ENCODE data around the gene SLC35E1. TPM values are rescaled to one million over a fixed set of nuclear protein-coding genes. Genes with fewer than 3 reads are reported as not detected.
A peak's percentile ranks its signal among the peaks of the same experiment; 100 is the strongest.

Gene SLC35E1
- total and polyA plus RNA-seq, 10 donors: 13.2 to 36.6 (median 29.9) TPM

GRCh38 chr19:16595097-16595496 is 22.9 kb upstream of the SLC35E1 start:
- intact Hi-C loops (cut with DNase I; ENCODE audit: low total_unique reads): no loop called here
- Histone ChIP-seq H3K27me3 (replicated peaks in 1 of 7) (no peaks in the 10 kb centered on the region), H3K36me3 (no peaks in the 10 kb centered on the region), H3K4me1 (peaks cover 25 to 96% (median 74%) of the 10 kb centered on the region in 6 donors), H3K27ac (peak overlapping the region in 6 of 8 donors; percentile 46 to 83 (median 64)), H3K9me3 (no peaks in the 10 kb centered on the region), H3K4me3 (no peak overlapping the region)
- TF ChIP-seq POLR2AphosphoS5 (IDR thresholded peaks at IDR 0.05): no peak
- TF ChIP-seq CTCF (IDR thresholded peaks at IDR 0.05 in 8 of 11, conservative IDR thresholded peaks at IDR 0.05 in 3 of 11): no peak
- no peak for TF ChIP-seq POLR2A (IDR thresholded peaks at IDR 0.05)
- DNase-seq: no peak
- whole genome bisulfite sequencing, 5 donors: 57 to 81% (median 72%) methylated on average over 7 to 8 of the region's 8 CpGs

DNA sequence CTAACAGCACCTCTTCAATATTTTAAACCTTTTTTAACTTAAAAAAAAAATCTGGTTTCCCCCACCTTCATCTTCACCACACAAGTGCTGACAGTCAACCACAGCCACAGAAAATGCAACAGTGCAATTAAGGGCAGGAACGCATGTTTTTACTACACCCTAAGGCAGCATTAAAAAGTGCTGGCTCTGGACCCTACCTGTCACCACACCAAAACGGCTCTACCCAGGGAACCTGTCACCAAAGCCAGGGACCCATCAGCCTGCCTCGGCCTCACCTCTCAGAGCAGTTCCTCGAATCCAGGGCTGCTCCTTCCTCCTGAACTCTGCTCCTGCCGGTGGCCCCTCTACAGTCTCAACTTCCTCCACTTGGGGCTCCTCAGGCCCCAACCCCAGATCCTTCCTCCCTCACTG is 22.5 kb upstream of the SLC35E1 start:
- intact Hi-C loops (cut with DNase I; ENCODE audit: low total_unique reads): no loop called here
- peaks cover 27 to 96% (median 75%) of the 10 kb centered on the region in 6 donors for H3K4me1 ChIP-seq
- peak overlapping the region; percentile 19 to 83 (median 64) for H3K27ac ChIP-seq
- H3K36me3 ChIP-seq: no peaks in the 10 kb centered on the region
- TF ChIP-seq CTCF (IDR thresholded peaks at IDR 0.05 in 8 of 11, conservative IDR thresholded peaks at IDR 0.05 in 3 of 11) (no peak), POLR2A (IDR thresholded peaks at IDR 0.05) (no peak), POLR2AphosphoS5 (IDR thresholded peaks at IDR 0.05) (no peak)
- H3K27me3 ChIP-seq (replicated peaks in 1 of 7): no peaks in the 10 kb centered on the region
- WGBS, 5 donors: 19 to 41% (median 31%) methylated on average over 5 of the region's 5 CpGs
- H3K9me3 ChIP-seq: no peaks in the 10 kb centered on the region
- DNase-seq: no peak
- H3K4me3 ChIP-seq: peak overlapping the region in 1 of 8 donors; percentile 40

DNA sequence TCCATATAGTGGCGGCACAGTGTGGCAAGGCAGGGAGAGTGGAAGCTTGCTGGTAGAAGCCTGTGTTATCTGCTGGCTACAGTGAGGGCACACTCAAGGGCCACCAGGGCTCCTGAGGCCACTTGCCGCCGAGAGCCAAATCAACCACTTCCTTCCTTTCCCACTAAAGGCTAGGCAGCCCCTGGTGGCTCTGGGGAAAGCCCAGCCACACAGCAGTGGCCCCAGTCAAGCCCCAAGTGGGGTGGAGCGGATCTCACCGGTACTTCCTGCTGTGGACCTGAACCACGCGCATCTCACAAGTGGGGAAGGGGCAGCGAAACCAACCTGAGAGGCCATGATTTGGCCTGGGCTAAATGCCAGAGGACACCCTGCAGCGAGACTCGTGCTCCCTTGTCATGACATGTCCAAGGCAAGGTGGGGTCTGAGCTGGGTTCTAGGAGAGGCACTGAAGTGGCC is 21.9 kb upstream of the SLC35E1 start:
- TF ChIP-seq POLR2AphosphoS5 (IDR thresholded peaks at IDR 0.05) (peak; percentile 68 to 76 (median 68)), CTCF (IDR thresholded peaks at IDR 0.05 in 8 of 11, conservative IDR thresholded peaks at IDR 0.05 in 3 of 11) (peak in 4 of 11 experiments; percentile 18 to 35 (median 28)), POLR2A (IDR thresholded peaks at IDR 0.05) (no peak)
- Histone ChIP-seq H3K9me3 (no peaks in the 10 kb centered on the region), H3K27ac (peak overlapping the region; percentile 19 to 83 (median 64)), H3K27me3 (replicated peaks in 1 of 7) (no peaks in the 10 kb centered on the region), H3K36me3 (no peaks in the 10 kb centered on the region), H3K4me1 (peaks cover 32 to 96% (median 76%) of the 10 kb centered on the region in 6 donors), H3K4me3 (peak overlapping the region in 1 of 8 donors; percentile 40)
- 11 to 17% (median 15%) methylated on average over 5 to 10 of the region's 10 CpGs for WGBS, 5 donors
- peak; percentile 88 for DNase-seq
- intact Hi-C loops (cut with DNase I; ENCODE audit: low total_unique reads): no loop called here

- TF ChIP-seq POLR2AphosphoS5 (IDR thresholded peaks at IDR 0.05) (no peak), CTCF (IDR thresholded peaks at IDR 0.05 in 8 of 11, conservative IDR thresholded peaks at IDR 0.05 in 3 of 11) (no peak), POLR2A (IDR thresholded peaks at IDR 0.05) (no peak)
- Histone ChIP-seq H3K27ac (peak overlapping the region in 3 of 8 donors; percentile 65 to 83 (median 67)), H3K27me3 (replicated peaks in 1 of 7) (no peaks in the 10 kb centered on the region), H3K36me3 (no peaks in the 10 kb centered on the region), H3K4me1 (peaks cover 42 to 96% (median 81%) of the 10 kb centered on the region in 6 donors), H3K9me3 (no peaks in the 10 kb centered on the region), H3K4me3 (no peak overlapping the region)
- 90 to 94% (median 91%) methylated on average over 2 to 4 of the region's 4 CpGs for WGBS, 5 donors
- no peak for DNase-seq
- intact Hi-C loops (cut with DNase I; ENCODE audit: low total_unique reads): no loop called here
Measured at GRCh38 chr19:16593181-16593580, 21.0 kb upstream of the SLC35E1 start.

Data from spleen (tissue), 11 donors.